ENCODE measurements around the gene PMFBP1.

DNA sequence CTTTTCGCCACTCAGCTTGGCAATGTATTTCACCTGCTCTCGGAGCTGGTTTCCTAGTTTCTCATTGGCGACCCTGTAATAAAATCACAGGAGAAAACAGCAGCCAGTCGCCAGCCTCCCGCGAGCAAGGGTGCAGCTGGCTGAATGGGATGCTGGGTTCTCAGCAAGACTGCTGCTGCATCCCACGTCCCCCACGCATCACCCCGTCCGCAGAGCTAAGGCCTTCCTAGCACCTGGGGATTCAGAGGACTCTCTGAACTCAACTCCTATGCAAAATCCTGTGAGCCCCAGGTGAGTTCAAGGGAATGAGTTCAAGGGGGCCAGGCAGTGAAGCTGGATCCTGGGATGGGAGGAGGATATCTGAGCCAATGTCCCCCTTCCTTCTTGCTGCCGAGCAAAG is 49.0 kb downstream of the PMFBP1 start:
- TF ChIP-seq, protein P1, sequence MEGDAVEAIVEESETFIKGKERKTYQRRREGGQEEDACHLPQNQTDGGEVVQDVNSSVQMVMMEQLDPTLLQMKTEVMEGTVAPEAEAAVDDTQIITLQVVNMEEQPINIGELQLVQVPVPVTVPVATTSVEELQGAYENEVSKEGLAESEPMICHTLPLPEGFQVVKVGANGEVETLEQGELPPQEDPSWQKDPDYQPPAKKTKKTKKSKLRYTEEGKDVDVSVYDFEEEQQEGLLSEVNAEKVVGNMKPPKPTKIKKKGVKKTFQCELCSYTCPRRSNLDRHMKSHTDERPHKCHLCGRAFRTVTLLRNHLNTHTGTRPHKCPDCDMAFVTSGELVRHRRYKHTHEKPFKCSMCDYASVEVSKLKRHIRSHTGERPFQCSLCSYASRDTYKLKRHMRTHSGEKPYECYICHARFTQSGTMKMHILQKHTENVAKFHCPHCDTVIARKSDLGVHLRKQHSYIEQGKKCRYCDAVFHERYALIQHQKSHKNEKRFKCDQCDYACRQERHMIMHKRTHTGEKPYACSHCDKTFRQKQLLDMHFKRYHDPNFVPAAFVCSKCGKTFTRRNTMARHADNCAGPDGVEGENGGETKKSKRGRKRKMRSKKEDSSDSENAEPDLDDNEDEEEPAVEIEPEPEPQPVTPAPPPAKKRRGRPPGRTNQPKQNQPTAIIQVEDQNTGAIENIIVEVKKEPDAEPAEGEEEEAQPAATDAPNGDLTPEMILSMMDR (conservative IDR thresholded peaks at IDR 0.05; ENCODE audit: low read depth in 2 of 2): no peak
- TF ChIP-seq STAT1 (IDR thresholded peaks at IDR 0.05; ENCODE audit: unreplicated experiment) (no peak), EZH2 (IDR thresholded peaks at IDR 0.05; ENCODE audit: low read depth, unreplicated experiment) (no peak), POLR2AphosphoS5 (IDR thresholded peaks at IDR 0.05; ENCODE audit: low read depth) (no peak)
- TF ChIP-seq, protein P2, sequence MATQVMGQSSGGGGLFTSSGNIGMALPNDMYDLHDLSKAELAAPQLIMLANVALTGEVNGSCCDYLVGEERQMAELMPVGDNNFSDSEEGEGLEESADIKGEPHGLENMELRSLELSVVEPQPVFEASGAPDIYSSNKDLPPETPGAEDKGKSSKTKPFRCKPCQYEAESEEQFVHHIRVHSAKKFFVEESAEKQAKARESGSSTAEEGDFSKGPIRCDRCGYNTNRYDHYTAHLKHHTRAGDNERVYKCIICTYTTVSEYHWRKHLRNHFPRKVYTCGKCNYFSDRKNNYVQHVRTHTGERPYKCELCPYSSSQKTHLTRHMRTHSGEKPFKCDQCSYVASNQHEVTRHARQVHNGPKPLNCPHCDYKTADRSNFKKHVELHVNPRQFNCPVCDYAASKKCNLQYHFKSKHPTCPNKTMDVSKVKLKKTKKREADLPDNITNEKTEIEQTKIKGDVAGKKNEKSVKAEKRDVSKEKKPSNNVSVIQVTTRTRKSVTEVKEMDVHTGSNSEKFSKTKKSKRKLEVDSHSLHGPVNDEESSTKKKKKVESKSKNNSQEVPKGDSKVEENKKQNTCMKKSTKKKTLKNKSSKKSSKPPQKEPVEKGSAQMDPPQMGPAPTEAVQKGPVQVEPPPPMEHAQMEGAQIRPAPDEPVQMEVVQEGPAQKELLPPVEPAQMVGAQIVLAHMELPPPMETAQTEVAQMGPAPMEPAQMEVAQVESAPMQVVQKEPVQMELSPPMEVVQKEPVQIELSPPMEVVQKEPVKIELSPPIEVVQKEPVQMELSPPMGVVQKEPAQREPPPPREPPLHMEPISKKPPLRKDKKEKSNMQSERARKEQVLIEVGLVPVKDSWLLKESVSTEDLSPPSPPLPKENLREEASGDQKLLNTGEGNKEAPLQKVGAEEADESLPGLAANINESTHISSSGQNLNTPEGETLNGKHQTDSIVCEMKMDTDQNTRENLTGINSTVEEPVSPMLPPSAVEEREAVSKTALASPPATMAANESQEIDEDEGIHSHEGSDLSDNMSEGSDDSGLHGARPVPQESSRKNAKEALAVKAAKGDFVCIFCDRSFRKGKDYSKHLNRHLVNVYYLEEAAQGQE (IDR thresholded peaks at IDR 0.05; ENCODE audit: unreplicated experiment): no peak
